C1 segment of cervical spinal cord (tissue), 14 donors: ENCODE results near the gene DTL.
A peak's percentile ranks its signal among the peaks of the same experiment; 100 is the strongest.

Source experiments
- DNase-seq, 14 donors: peaks; one replicate each; lab custom pipeline; 2025; lab: John Stamatoyannopoulos, UW

DTL gene

GRCh38 chr1:212089560-212090163 lies 54.1 kb downstream of the DTL start:
- no peak for DNase-seq

GRCh38 chr1:212091438-212092121 lies 56.0 kb downstream of the DTL start:
- no peak for DNase-seq

- DNase-seq = no peak
These were observed 61.8 kb downstream of the DTL start for GRCh38 chr1:212097360-212097759.

- no peak for DNase-seq
These were observed 62.8 kb downstream of the DTL start for GRCh38 chr1:212098310-212098709.

- DNase-seq = no peak
These were observed 63.2 kb downstream of the DTL start for GRCh38 chr1:212098771-212099170.

- no peak for DNase-seq
These were observed 65.7 kb downstream of the DTL start for GRCh38 chr1:212101251-212101650.

- no peak for DNase-seq
These were observed 66.2 kb downstream of the DTL start for GRCh38 chr1:212101735-212102134.

- no peak for DNase-seq
These were observed 69.2 kb downstream of the DTL start for GRCh38 chr1:212104586-212105325.

GRCh38 chr1:212106286-212106792 lies 70.8 kb downstream of the DTL start:
- no peak for DNase-seq

GRCh38 chr1:212107481-212107880 lies 71.9 kb downstream of the DTL start:
- no peak for DNase-seq

GRCh38 chr1:212108187-212108586 lies 72.6 kb downstream of the DTL start:
- no peak for DNase-seq

GRCh38 chr1:212108981-212109380 lies 73.4 kb downstream of the DTL start:
- DNase-seq = no peak

GRCh38 chr1:212109728-212110127 lies 74.2 kb downstream of the DTL start:
- DNase-seq = no peak

- DNase-seq = peak in 1 of 14 donors; percentile 0
These were observed 75.1 kb downstream of the DTL start for GRCh38 chr1:212110617-212111016.

- DNase-seq = no peak
These were observed 76.0 kb downstream of the DTL start for GRCh38 chr1:212111536-212111935.

- DNase-seq = no peak
These were observed 78.2 kb downstream of the DTL start for GRCh38 chr1:212113706-212114105.

GRCh38 chr1:212118167-212118871 lies 82.8 kb downstream of the DTL start:
- DNase-seq = no peak

- DNase-seq = no peak
These were observed 83.3 kb downstream of the DTL start for GRCh38 chr1:212118872-212119260.

- DNase-seq = no peak
These were observed 83.9 kb downstream of the DTL start for GRCh38 chr1:212119397-212119837.

GRCh38 chr1:212119863-212120262 lies 84.3 kb downstream of the DTL start:
- DNase-seq = no peak

- no peak for DNase-seq
These were observed 86.2 kb downstream of the DTL start for GRCh38 chr1:212121779-212122178.
